ENCODE results near the gene ST6GALNAC2.

The ST6GALNAC2 gene

DNA sequence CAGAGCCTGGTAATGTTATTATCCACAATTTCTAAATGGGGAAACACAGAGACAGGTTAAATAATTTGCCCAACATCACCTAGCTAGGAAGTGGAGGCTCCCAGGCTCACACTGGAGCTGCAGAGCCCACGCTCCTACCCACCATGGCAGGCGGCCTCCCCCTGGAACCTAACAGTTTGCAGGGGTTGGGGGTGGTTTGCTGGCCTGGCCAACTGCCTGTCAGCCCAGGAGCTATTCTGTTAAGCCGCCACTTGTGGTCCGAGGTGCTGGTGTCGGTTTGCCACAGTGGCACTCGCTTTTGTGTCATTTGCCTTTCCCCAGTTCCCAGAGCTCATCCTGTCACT is 42.2 kb downstream of the ST6GALNAC2 start:
- H3K36me3 ChIP-seq (ENCODE audit: insufficient read depth), result no peaks in the 10 kb centered on the region
- H2AFZ ChIP-seq (ENCODE audit: low read depth), result no peak overlapping the region
- no peak for TF ChIP-seq CTCF (conservative IDR thresholded peaks at IDR 0.05; ENCODE audit: low read depth, low read length)
- no peak overlapping the region for H3K27ac ChIP-seq
- no peaks in the 10 kb centered on the region for H4K20me1 ChIP-seq (ENCODE audit: insufficient read depth)
- H3K4me1 ChIP-seq (ENCODE audit: low read depth, poor library complexity, severe bottlenecking), result no peaks in the 10 kb centered on the region
- no peak overlapping the region for H3K4me3 ChIP-seq (IDR thresholded peaks at IDR 0.05; ENCODE audit: insufficient read depth, low read depth, low read length)
- H3K4me2 ChIP-seq, result no peak overlapping the region
- H3K27me3 ChIP-seq (ENCODE audit: insufficient read depth, low read depth), result peaks cover 31% of the 10 kb centered on the region
- no peak overlapping the region for H3K9ac ChIP-seq
- no peaks in the 10 kb centered on the region for H3K79me2 ChIP-seq (ENCODE audit: insufficient read depth, low read depth)

DNA sequence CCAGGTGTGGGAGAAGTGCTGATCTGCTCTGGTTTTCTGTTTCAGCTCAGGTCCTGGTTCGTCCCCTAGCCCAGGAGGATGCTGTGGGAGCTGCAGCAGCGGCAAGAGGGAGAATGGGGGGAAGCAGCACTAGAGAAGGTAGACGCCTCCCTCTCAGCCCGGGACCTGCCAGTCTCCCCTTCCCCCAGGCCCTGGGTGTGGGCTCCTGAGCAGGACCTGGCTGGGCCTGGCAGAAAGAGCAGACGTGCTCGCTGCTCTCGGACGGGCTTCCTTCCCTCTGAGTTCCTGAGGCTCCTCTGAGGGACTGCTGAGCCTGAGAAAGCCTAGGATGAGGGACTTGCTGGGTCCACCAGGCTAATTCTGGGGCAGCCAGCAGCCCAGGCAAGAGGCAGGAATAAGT is 42.7 kb downstream of the ST6GALNAC2 start:
- Histone ChIP-seq H3K27me3 (ENCODE audit: insufficient read depth, low read depth) (peaks cover 31% of the 10 kb centered on the region), H3K9ac (no peak overlapping the region), H3K79me2 (ENCODE audit: insufficient read depth, low read depth) (no peaks in the 10 kb centered on the region), H4K20me1 (ENCODE audit: insufficient read depth) (no peaks in the 10 kb centered on the region), H3K4me3 (IDR thresholded peaks at IDR 0.05; ENCODE audit: insufficient read depth, low read depth, low read length) (no peak overlapping the region), H3K36me3 (ENCODE audit: insufficient read depth) (no peaks in the 10 kb centered on the region), H3K4me1 (ENCODE audit: low read depth, poor library complexity, severe bottlenecking) (no peaks in the 10 kb centered on the region), H3K4me2 (no peak overlapping the region), H2AFZ (ENCODE audit: low read depth) (no peak overlapping the region), H3K27ac (no peak overlapping the region)
- TF ChIP-seq CTCF (conservative IDR thresholded peaks at IDR 0.05; ENCODE audit: low read depth, low read length), result no peak

GRCh38 chr17:76542566-76542971 is 43.1 kb downstream of the ST6GALNAC2 start:
- Histone ChIP-seq H4K20me1 (ENCODE audit: insufficient read depth) (no peaks in the 10 kb centered on the region), H3K27ac (no peak overlapping the region), H3K36me3 (ENCODE audit: insufficient read depth) (no peaks in the 10 kb centered on the region), H3K4me2 (no peak overlapping the region), H3K9ac (no peak overlapping the region), H2AFZ (ENCODE audit: low read depth) (no peak overlapping the region), H3K4me1 (ENCODE audit: low read depth, poor library complexity, severe bottlenecking) (no peaks in the 10 kb centered on the region), H3K79me2 (ENCODE audit: insufficient read depth, low read depth) (no peaks in the 10 kb centered on the region), H3K27me3 (ENCODE audit: insufficient read depth, low read depth) (peaks cover 31% of the 10 kb centered on the region), H3K4me3 (IDR thresholded peaks at IDR 0.05; ENCODE audit: insufficient read depth, low read depth, low read length) (no peak overlapping the region)
- no peak for TF ChIP-seq CTCF (conservative IDR thresholded peaks at IDR 0.05; ENCODE audit: low read depth, low read length)

- no peak for TF ChIP-seq CTCF (conservative IDR thresholded peaks at IDR 0.05; ENCODE audit: low read depth, low read length)
- Histone ChIP-seq H3K4me1 (ENCODE audit: low read depth, poor library complexity, severe bottlenecking) (no peaks in the 10 kb centered on the region), H3K79me2 (ENCODE audit: insufficient read depth, low read depth) (no peaks in the 10 kb centered on the region), H2AFZ (ENCODE audit: low read depth) (no peak overlapping the region), H4K20me1 (ENCODE audit: insufficient read depth) (no peaks in the 10 kb centered on the region), H3K9ac (no peak overlapping the region), H3K4me2 (no peak overlapping the region), H3K27me3 (ENCODE audit: insufficient read depth, low read depth) (peaks cover 31% of the 10 kb centered on the region), H3K36me3 (ENCODE audit: insufficient read depth) (no peaks in the 10 kb centered on the region), H3K27ac (no peak overlapping the region), H3K4me3 (IDR thresholded peaks at IDR 0.05; ENCODE audit: insufficient read depth, low read depth, low read length) (no peak overlapping the region)
Observed at GRCh38 chr17:76541739-76542454, 43.8 kb downstream of the ST6GALNAC2 start.
